T-helper 1 cell (primary cell): ENCODE results near the gene UBA1.
A peak's percentile ranks its signal among the peaks of the same experiment; 100 is the strongest.

Experiments used
- DNase-seq, 5 donors: peaks; one replicate each; pipeline ENCODE4 v3.0.0-alpha.2; 2012 to 2020
- total RNA-seq, 4 donors: gene quantifications; one replicate each; lab custom pipeline; 2026; lab: John Stamatoyannopoulos, UW

UBA1 gene
- total RNA-seq, result 101 to 111 (median 109) reads per million in 4 donors

GRCh38 chrX:47193475-47194193 lies at the start of gene UBA1:
UBA1 (plus strand) TSS chrX:47193829; CDS start chrX:47198803, 4,974 bp downstream.
- peak; percentile 78 to 97 (median 87) for DNase-seq

GRCh38 chrX:47143894-47144625 lies 49.6 kb upstream of the UBA1 start:
- DNase-seq, result peak in 3 of 5 donors; percentile 9 to 31 (median 27)

GRCh38 chrX:47144626-47145394 lies 48.8 kb upstream of the UBA1 start, which contains the start of the genes NDUFB11 and RBM10:
NDUFB11 (minus strand) TSS chrX:47144702; CDS start chrX:47144679, 23 bp downstream.
RBM10 (plus strand) TSS chrX:47145221; CDS start chrX:47147482, 2,261 bp downstream.
- DNase-seq, result peak; percentile 79 to 94 (median 85)

GRCh38 chrX:47145395-47146120 lies 48.1 kb upstream of the UBA1 start:
- no peak for DNase-seq

- DNase-seq, result no peak
Measured at GRCh38 chrX:47146121-47146935, 47.3 kb upstream of the UBA1 start.

- DNase-seq, result no peak
Measured at GRCh38 chrX:47146936-47147859, 46.4 kb upstream of the UBA1 start.

GRCh38 chrX:47148946-47149345 lies 44.7 kb upstream of the UBA1 start:
- no peak for DNase-seq

GRCh38 chrX:47151435-47151834 lies 42.2 kb upstream of the UBA1 start:
- no peak for DNase-seq

- DNase-seq, result no peak
Measured at GRCh38 chrX:47156611-47157520, 36.8 kb upstream of the UBA1 start.

- DNase-seq, result no peak
Measured at GRCh38 chrX:47158131-47158530, 35.5 kb upstream of the UBA1 start.

GRCh38 chrX:47158781-47159180 lies 34.8 kb upstream of the UBA1 start:
- no peak for DNase-seq

- no peak for DNase-seq
Measured at GRCh38 chrX:47160781-47161180, 32.8 kb upstream of the UBA1 start.

GRCh38 chrX:47162927-47163583 lies 30.6 kb upstream of the UBA1 start:
- DNase-seq, result no peak

- DNase-seq, result no peak
Measured at GRCh38 chrX:47164420-47164819, 29.2 kb upstream of the UBA1 start.

- no peak for DNase-seq
Measured at GRCh38 chrX:47166126-47166525, 27.5 kb upstream of the UBA1 start.

- no peak for DNase-seq
Measured at GRCh38 chrX:47168495-47169073, 25.0 kb upstream of the UBA1 start.

GRCh38 chrX:47169273-47169672 lies 24.4 kb upstream of the UBA1 start:
- no peak for DNase-seq
